Measurements from ENCODE around the gene RERE. TPM values are rescaled to one million over a fixed set of nuclear protein-coding genes. Genes with fewer than 3 reads are reported as not detected.

RERE gene
- total and polyA plus RNA-seq, 7 donors: 19.2 to 148 (median 90.6) TPM

GRCh38 chr1:8702472-8702849 lies 115.0 kb downstream of the RERE start:
- DNase-seq: no peak
- H3K9me3 ChIP-seq: no peaks in the 10 kb centered on the region
- H3K27me3 ChIP-seq: no peaks in the 10 kb centered on the region
- peak overlapping the region; percentile 52 to 69 (median 64) for H3K4me3 ChIP-seq
- TF ChIP-seq POLR2AphosphoS5 (IDR thresholded peaks at IDR 0.05): no peak
- TF ChIP-seq EP300 (IDR thresholded peaks at IDR 0.05): no peak
- no peak for TF ChIP-seq POLR2A (IDR thresholded peaks at IDR 0.05)
- TF ChIP-seq CTCF (IDR thresholded peaks at IDR 0.05): no peak
- H3K27ac ChIP-seq: peak overlapping the region; percentile 88 to 94 (median 91)
- intact Hi-C loops (cut with DNase I): loop anchor here (5.0 kb wide), 1 partner anchor 280 kb away; no protein-coding TSS in a partner anchor
- H3K36me3 ChIP-seq: no peaks in the 10 kb centered on the region
- WGBS, 2 donors: 7 to 14% methylated on average over 7 of the region's 7 CpGs
- H3K4me1 ChIP-seq: peaks cover 0 to 72% (median 45%) of the 10 kb centered on the region in 4 donors

- H3K4me3 ChIP-seq: peak overlapping the region; percentile 52 to 69 (median 64)
- H3K4me1 ChIP-seq: peaks cover 0 to 67% (median 39%) of the 10 kb centered on the region in 4 donors
- H3K9me3 ChIP-seq: no peaks in the 10 kb centered on the region
- intact Hi-C loops (cut with DNase I): loop anchor here (5.0 kb wide), 1 partner anchor 280 kb away; no protein-coding TSS in a partner anchor
- H3K36me3 ChIP-seq: no peaks in the 10 kb centered on the region
- peak overlapping the region; percentile 88 to 94 (median 91) for H3K27ac ChIP-seq
- TF ChIP-seq POLR2A (IDR thresholded peaks at IDR 0.05) (no peak), EP300 (IDR thresholded peaks at IDR 0.05) (no peak), CTCF (IDR thresholded peaks at IDR 0.05) (no peak), POLR2AphosphoS5 (IDR thresholded peaks at IDR 0.05) (no peak)
- DNase-seq: no peak
- WGBS, 2 donors: 5 to 15% methylated on average over 7 of the region's 7 CpGs
- no peaks in the 10 kb centered on the region for H3K27me3 ChIP-seq
Measured at GRCh38 chr1:8701794-8702471, 115.5 kb downstream of the RERE start.

GRCh38 chr1:8699679-8700078 lies 117.8 kb downstream of the RERE start:
- intact Hi-C loops (cut with DNase I): loop anchor here (5.0 kb wide), 1 partner anchor 277 kb away; no protein-coding TSS in a partner anchor
- Histone ChIP-seq H3K4me3 (no peak overlapping the region), H3K27me3 (no peaks in the 10 kb centered on the region), H3K27ac (no peak overlapping the region), H3K4me1 (peaks cover 0 to 53% (median 31%) of the 10 kb centered on the region in 4 donors), H3K9me3 (no peaks in the 10 kb centered on the region), H3K36me3 (no peaks in the 10 kb centered on the region)
- TF ChIP-seq POLR2AphosphoS5 (IDR thresholded peaks at IDR 0.05) (no peak), POLR2A (IDR thresholded peaks at IDR 0.05) (no peak), CTCF (IDR thresholded peaks at IDR 0.05) (no peak), EP300 (IDR thresholded peaks at IDR 0.05) (no peak)
- 89 to 94% methylated on average over 7 of the region's 7 CpGs for WGBS, 2 donors
- DNase-seq: no peak

GRCh38 chr1:8698937-8699447 lies 118.4 kb downstream of the RERE start:
- 78 to 87% methylated on average over 3 of the region's 3 CpGs for WGBS, 2 donors
- H3K36me3 ChIP-seq: no peaks in the 10 kb centered on the region
- H3K4me3 ChIP-seq: no peak overlapping the region
- intact Hi-C loops (cut with DNase I): no loop called here
- no peak overlapping the region for H3K27ac ChIP-seq
- no peaks in the 10 kb centered on the region for H3K9me3 ChIP-seq
- TF ChIP-seq CTCF (IDR thresholded peaks at IDR 0.05): no peak
- no peak for TF ChIP-seq EP300 (IDR thresholded peaks at IDR 0.05)
- TF ChIP-seq POLR2A (IDR thresholded peaks at IDR 0.05): no peak
- no peak for TF ChIP-seq POLR2AphosphoS5 (IDR thresholded peaks at IDR 0.05)
- DNase-seq: no peak
- no peaks in the 10 kb centered on the region for H3K27me3 ChIP-seq
- peaks cover 0 to 47% (median 28%) of the 10 kb centered on the region in 4 donors for H3K4me1 ChIP-seq
